CD14-positive monocyte (primary cell): ENCODE measurements around the gene EIF3B. TPM values are rescaled to one million over a fixed set of nuclear protein-coding genes. Genes with fewer than 3 reads are reported as not detected.

Experiments
- DNase-seq, 3 donors: peaks; one replicate each; pipeline ENCODE4 v3.0.0-alpha.2; 2011 to 2022
- H2AFZ ChIP-seq: 2 replicates; pipeline ENCODE4 v1.6.0; 2012; ENCODE audit warnings: mild to moderate bottlenecking, low read depth, low read length, inconsistent platforms; ENCODE audit not compliant: insufficient read depth, poor library complexity, severe bottlenecking
- H3K27ac ChIP-seq, 2 donors: 1 replicate in 1 of 2; 2 replicates in 1 of 2; pipeline ENCODE4 v1.5.1; 2012 to 2013; ENCODE audit warnings: low read length in 2 of 2, control low read depth in 1 of 2, inconsistent platforms in 1 of 2, low read depth in 1 of 2, mild to moderate bottlenecking in 1 of 2
- H3K27me3 ChIP-seq, 2 donors: one replicate each; pipeline versions ENCODE4 v1.6.0 to v1.6.1; 2011 to 2013; ENCODE audit warnings: low read length in 2 of 2; ENCODE audit not compliant: control insufficient read depth in 2 of 2, insufficient read depth in 2 of 2
- H3K36me3 ChIP-seq, 2 donors: replicated peaks in 1 of 2; 1 replicate in 1 of 2; 2 replicates in 1 of 2; pipeline versions ENCODE4 v1.5.1 to v1.6.1; 2012 to 2013; ENCODE audit warnings: low read length in 2 of 2, control low read depth in 1 of 2, inconsistent platforms in 1 of 2, mild to moderate bottlenecking in 1 of 2; ENCODE audit not compliant: insufficient read depth in 2 of 2, control insufficient read depth in 1 of 2
- H3K4me1 ChIP-seq, 2 donors: 1 replicate in 1 of 2; 2 replicates in 1 of 2; pipeline versions ENCODE4 v1.5.1 to v1.6.1; 2012 to 2013; ENCODE audit warnings: low read length in 2 of 2, control low read depth in 1 of 2, inconsistent platforms in 1 of 2, mild to moderate bottlenecking in 1 of 2, moderate library complexity in 1 of 2; ENCODE audit not compliant: insufficient read depth in 2 of 2, control insufficient read depth in 1 of 2
- H3K4me2 ChIP-seq: replicated peaks from 2 replicates; pipeline ENCODE3; 2012; ENCODE audit warnings: low read length, moderate library complexity, mild to moderate bottlenecking; ENCODE audit not compliant: poor library complexity, severe bottlenecking; ENCODE audit errors: extremely low read depth
- H3K4me3 ChIP-seq, 3 experiments: fragments of 200-600 bp in 1 of 3; sonication (generic) in 1 of 3; replicated peaks in 1 of 3; 1 replicate in 2 of 3; 2 replicates in 1 of 3; pipeline ENCODE4 v1.5.1; 2011 to 2013; ENCODE audit warnings: low read length in 3 of 3, mild to moderate bottlenecking in 3 of 3, control low read depth in 2 of 3, low read depth in 2 of 3, inconsistent platforms in 1 of 3, moderate library complexity in 1 of 3
- H3K79me2 ChIP-seq: 2 replicates; pipeline ENCODE4 v1.6.0; 2012; ENCODE audit warnings: mild to moderate bottlenecking, control low read depth, inconsistent platforms, low read length, moderate library complexity; ENCODE audit not compliant: insufficient read depth
- H3K9ac ChIP-seq: 2 replicates; pipeline ENCODE4 v1.6.0; 2017; ENCODE audit warnings: low read length, mild to moderate bottlenecking; ENCODE audit not compliant: insufficient read depth, poor library complexity, severe bottlenecking
- H3K9me3 ChIP-seq, 2 donors: replicated peaks in 1 of 2; 1 replicate in 1 of 2; 2 replicates in 1 of 2; pipeline versions ENCODE4 v1.5.1 to v1.6.1; 2012 to 2013; ENCODE audit warnings: low read length in 2 of 2, control low read depth in 1 of 2; ENCODE audit not compliant: control insufficient read depth in 1 of 2, insufficient read depth in 1 of 2
- H4K20me1 ChIP-seq: 2 replicates; pipeline ENCODE4 v1.6.0; 2012; ENCODE audit warnings: mild to moderate bottlenecking, low read length, control low read depth, moderate library complexity; ENCODE audit not compliant: insufficient read depth
- H3K27ac Mint-ChIP-seq, 7 donors: one replicate each; pipeline ENCODE4 v1.8.0; 2020; ENCODE audit warnings: mild to moderate bottlenecking in 7 of 7, mixed read lengths in 7 of 7, moderate library complexity in 6 of 7, inconsistent platforms in 2 of 7
- H3K27me3 Mint-ChIP-seq, 3 donors: one replicate each; pipeline ENCODE4 v1.8.0; 2021 to 2022; ENCODE audit warnings: low read depth in 3 of 3, mild to moderate bottlenecking in 3 of 3, mixed read lengths in 3 of 3, moderate library complexity in 3 of 3, inconsistent platforms in 1 of 3
- H3K36me3 Mint-ChIP-seq, 2 donors: one replicate each; pipeline ENCODE4 v1.8.0; 2020; ENCODE audit warnings: mixed read lengths in 2 of 2, inconsistent platforms in 1 of 2, mild to moderate bottlenecking in 1 of 2
- H3K4me1 Mint-ChIP-seq: one replicate; pipeline ENCODE4 v1.8.0; 2020; ENCODE audit warnings: mild to moderate bottlenecking, mixed read lengths
- H3K4me3 Mint-ChIP-seq, 2 donors: one replicate each; pipeline ENCODE4 v1.8.0; 2020; ENCODE audit warnings: mild to moderate bottlenecking in 2 of 2, mixed read lengths in 2 of 2, moderate library complexity in 1 of 2
- H3K9me3 Mint-ChIP-seq, 7 donors: one replicate each; pipeline ENCODE4 v1.8.0; 2020 to 2022; ENCODE audit warnings: mixed read lengths in 7 of 7, mild to moderate bottlenecking in 6 of 7, moderate library complexity in 6 of 7, inconsistent platforms in 2 of 7
- WGBS: methylation state at CpG from one replicate; pipeline ENCODE4 v1.1.5; 2013; ENCODE audit warnings: missing lambda C conversion rate; ENCODE audit not compliant: insufficient coverage; 5-methylcytosine and 5-hydroxymethylcytosine counted together
- intact Hi-C, 2 donors: fragments of 100-400 bp; cut with micrococcal nuclease; formaldehyde crosslinking; loops; one replicate each; pipeline versions ENCODE4 v1.15.0 to v1.15.1; 2023
- polyA plus RNA-seq, 3 donors: library from polyadenylated mRNA; depleted of rRNA in 1 of 3; unstranded in 2 of 3; stranded (reverse) in 1 of 3; fragments of 300-500 nt in 2 of 3; fragments of >200 nt in 1 of 3; fragmentation: Illumina TruSeq in 2 of 3; gene quantifications; 1 replicate in 2 of 3; 2 replicates in 1 of 3; pipeline ENCODE4 v1.2.3, GENCODE V29; 2012 to 2021
- TF ChIP-seq, protein P1 (sequence below): fragments of 200-600 bp; IDR thresholded peaks from one replicate; pipeline ENCODE4 v1.8.0; 2022; ENCODE audit warnings: antibody characterized with exemption, mild to moderate bottlenecking

The EIF3B gene
- polyA plus RNA-seq, 3 donors, result 46.0 to 89.1 (median 69.2) TPM

DNA sequence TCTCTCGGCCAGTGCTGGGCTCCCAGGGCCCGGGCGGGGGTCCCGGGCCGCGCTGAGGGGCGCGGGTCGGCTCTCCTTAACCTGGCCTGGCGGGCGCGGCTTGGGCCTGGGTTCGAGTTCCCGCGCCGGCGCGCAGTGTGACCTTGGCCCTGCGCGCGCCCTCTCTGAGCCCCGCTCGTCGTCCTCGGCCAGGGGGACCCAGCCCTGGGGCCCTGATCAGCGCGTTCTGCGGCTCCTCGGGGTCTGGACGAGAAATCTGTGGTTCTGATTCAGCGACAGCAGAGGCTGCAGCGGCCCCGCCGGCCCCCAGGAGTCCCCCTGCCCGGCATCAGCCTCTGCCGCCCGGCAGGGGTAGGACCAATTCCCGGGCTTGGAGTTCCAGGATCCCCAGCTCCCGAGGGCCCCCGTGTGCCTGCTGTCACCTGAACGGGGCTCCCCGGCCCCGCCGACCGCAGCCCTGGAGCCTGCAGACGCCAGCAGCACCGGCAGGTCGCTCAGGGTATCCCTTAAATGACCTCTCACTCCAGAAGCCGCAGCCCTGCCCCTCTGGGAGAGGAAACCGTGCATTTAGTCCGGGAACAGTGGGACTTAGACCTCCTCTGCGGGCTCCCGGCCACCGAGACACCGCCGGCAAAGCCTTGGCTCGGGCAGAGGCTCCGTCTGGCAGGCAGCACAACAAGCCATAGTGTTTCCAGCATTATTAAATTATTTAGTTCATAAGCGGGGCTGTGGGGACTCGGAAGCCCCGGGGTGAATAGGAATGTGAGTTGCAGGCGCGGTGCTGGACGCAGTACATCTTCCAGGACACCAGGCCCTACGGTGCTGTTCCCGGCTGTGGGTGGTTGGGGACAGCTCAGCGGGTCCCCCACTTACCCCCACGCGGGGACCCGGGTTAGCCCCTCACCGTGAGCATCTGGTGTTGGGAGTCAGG is 49.4 kb downstream of the EIF3B start:
- Mint-ChIP-seq H3K4me3 (peak overlapping the region; percentile 82 to 90), H3K27ac (peak overlapping the region in 5 of 7 donors; percentile 10 to 58 (median 22)), H3K4me1 (peaks cover 73% of the 10 kb centered on the region), H3K36me3 (no peaks in the 10 kb centered on the region), H3K27me3 (no peaks in the 10 kb centered on the region), H3K9me3 (no peaks in the 10 kb centered on the region)
- H3K4me2 ChIP-seq, result peak overlapping the region; percentile 90
- H3K4me1 ChIP-seq, result peaks cover 72 to 76% of the 10 kb centered on the region in 2 donors
- no peaks in the 10 kb centered on the region for H4K20me1 ChIP-seq
- DNase-seq, result peak in 1 of 3 donors; percentile 16
- peak overlapping the region; percentile 72 for H2AFZ ChIP-seq
- H3K79me2 ChIP-seq, result peaks cover 46% of the 10 kb centered on the region
- peak overlapping the region; percentile 68 to 85 (median 78) for H3K4me3 ChIP-seq
- H3K9ac ChIP-seq, result peak overlapping the region; percentile 69
- no peaks in the 10 kb centered on the region for H3K9me3 ChIP-seq
- no peaks in the 10 kb centered on the region for H3K36me3 ChIP-seq
- 0% methylated on average over 60 of the region's 71 CpGs for WGBS
- peak overlapping the region in 1 of 2 donors; percentile 27 for H3K27ac ChIP-seq
- H3K27me3 ChIP-seq, result no peaks in the 10 kb centered on the region
- intact Hi-C loops, result loop anchor here in 1 of 2 donors (5.0 to 10.0 kb wide), 3 partner anchors 47 to 111 kb away; partner anchors contain the start of genes LFNG and SNX8
- TF ChIP-seq, protein P1, sequence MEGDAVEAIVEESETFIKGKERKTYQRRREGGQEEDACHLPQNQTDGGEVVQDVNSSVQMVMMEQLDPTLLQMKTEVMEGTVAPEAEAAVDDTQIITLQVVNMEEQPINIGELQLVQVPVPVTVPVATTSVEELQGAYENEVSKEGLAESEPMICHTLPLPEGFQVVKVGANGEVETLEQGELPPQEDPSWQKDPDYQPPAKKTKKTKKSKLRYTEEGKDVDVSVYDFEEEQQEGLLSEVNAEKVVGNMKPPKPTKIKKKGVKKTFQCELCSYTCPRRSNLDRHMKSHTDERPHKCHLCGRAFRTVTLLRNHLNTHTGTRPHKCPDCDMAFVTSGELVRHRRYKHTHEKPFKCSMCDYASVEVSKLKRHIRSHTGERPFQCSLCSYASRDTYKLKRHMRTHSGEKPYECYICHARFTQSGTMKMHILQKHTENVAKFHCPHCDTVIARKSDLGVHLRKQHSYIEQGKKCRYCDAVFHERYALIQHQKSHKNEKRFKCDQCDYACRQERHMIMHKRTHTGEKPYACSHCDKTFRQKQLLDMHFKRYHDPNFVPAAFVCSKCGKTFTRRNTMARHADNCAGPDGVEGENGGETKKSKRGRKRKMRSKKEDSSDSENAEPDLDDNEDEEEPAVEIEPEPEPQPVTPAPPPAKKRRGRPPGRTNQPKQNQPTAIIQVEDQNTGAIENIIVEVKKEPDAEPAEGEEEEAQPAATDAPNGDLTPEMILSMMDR, result no peak

DNA sequence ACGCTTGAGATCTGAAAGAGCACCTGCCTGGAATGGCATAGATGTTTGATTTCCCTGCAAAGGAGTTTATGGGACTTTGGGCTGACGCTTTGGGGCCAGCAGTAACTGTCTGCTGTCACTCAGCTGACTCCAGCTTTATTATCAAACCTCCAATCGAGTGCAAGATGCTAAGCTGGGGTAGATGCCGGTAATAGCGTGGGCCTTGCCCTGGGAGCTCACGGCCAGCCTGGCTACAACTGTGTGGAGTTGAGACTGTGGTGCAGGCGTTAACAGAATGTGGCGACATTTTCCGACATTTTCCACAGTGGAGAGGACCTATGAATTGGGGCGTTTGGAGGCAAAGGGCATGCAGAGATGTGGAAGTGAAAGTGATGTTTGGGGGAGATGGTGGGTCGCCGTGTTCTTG is 50.1 kb downstream of the EIF3B start:
- TF ChIP-seq, protein P1, result no peak
- Histone ChIP-seq H4K20me1 (no peaks in the 10 kb centered on the region), H3K79me2 (peaks cover 53% of the 10 kb centered on the region), H3K4me1 (peaks cover 70 to 75% of the 10 kb centered on the region in 2 donors), H3K4me3 (peak overlapping the region; percentile 68 to 85 (median 78)), H3K36me3 (no peaks in the 10 kb centered on the region), H3K27ac (no peak overlapping the region), H3K9me3 (no peaks in the 10 kb centered on the region), H3K27me3 (no peaks in the 10 kb centered on the region), H3K9ac (peak overlapping the region; percentile 69), H2AFZ (peak overlapping the region; percentile 72), H3K4me2 (peak overlapping the region; percentile 90)
- Mint-ChIP-seq H3K4me3 (peak overlapping the region; percentile 82 to 90), H3K27me3 (no peaks in the 10 kb centered on the region), H3K9me3 (no peaks in the 10 kb centered on the region), H3K4me1 (peaks cover 74% of the 10 kb centered on the region), H3K36me3 (no peaks in the 10 kb centered on the region), H3K27ac (peak overlapping the region in 3 of 7 donors; percentile 17 to 58 (median 28))
- 7% methylated on average over 9 of the region's 12 CpGs for WGBS
- DNase-seq, result peak in 1 of 3 donors; percentile 20
- intact Hi-C loops, result loop anchor here in 1 of 2 donors (5.0 to 10.0 kb wide), 3 partner anchors 47 to 110 kb away; partner anchors contain the start of genes LFNG and SNX8
